Measurements from ENCODE around the gene ZNF534.

ZNF534 gene

DNA sequence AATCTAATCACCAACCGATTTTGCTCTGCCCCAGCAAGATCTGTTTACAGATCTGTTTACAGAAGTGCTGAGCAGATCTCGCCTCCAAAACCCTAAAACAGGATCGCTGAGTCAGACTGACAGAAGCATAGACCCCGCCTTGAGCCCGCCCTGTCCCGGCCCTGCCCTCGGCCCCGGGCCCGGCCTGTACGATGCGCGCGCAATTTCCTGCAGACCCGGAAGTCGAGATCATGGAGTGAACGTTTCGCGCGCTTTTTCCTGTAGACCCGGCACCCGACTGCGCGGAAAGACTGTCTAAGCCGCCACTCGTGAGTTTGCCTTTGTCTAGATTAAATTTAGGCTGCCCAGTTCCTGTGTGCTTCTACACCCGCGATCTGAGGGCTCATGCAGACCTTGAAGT lies at the start of gene ZNF534:
Gene ZNF534, plus strand, starts transcription at position 212 of the 400 bp plus-strand sequence. CDS start 2,327 bp downstream, outside the sequence.
- no peaks in the 10 kb centered on the region; the same call in 1 of the 2 replicates for H3K9me3 ChIP-seq (ENCODE audit: insufficient read depth, low read depth, low read length)
- no peak within 1 kb of the TSS for H2AFZ ChIP-seq (ENCODE audit: low read length)
- no peaks in the 10 kb centered on the region for H3K27me3 ChIP-seq (ENCODE audit: insufficient read depth, low read length, poor library complexity, severe bottlenecking)
- no peaks in the 10 kb centered on the region for H3K9me2 ChIP-seq (replicated peaks; ENCODE audit: low read depth, low read length)
- no peaks in the 10 kb centered on the region for H4K20me1 ChIP-seq (ENCODE audit: insufficient read depth, low read length, poor library complexity, severe bottlenecking)
- no peak within 1 kb of the TSS for H3K4me3 ChIP-seq (ENCODE audit: low read length, poor library complexity, severe bottlenecking)
- H3K9ac ChIP-seq (ENCODE audit: low read depth, low read length, poor library complexity, severe bottlenecking): no peak within 1 kb of the TSS
- no peaks in the 10 kb centered on the region for H3K4me1 ChIP-seq (ENCODE audit: insufficient read depth, low read length, poor library complexity, severe bottlenecking)
- no peaks in the 10 kb centered on the region for H3K36me3 ChIP-seq (ENCODE audit: insufficient read depth, low read length)
- TF ChIP-seq, protein P1, sequence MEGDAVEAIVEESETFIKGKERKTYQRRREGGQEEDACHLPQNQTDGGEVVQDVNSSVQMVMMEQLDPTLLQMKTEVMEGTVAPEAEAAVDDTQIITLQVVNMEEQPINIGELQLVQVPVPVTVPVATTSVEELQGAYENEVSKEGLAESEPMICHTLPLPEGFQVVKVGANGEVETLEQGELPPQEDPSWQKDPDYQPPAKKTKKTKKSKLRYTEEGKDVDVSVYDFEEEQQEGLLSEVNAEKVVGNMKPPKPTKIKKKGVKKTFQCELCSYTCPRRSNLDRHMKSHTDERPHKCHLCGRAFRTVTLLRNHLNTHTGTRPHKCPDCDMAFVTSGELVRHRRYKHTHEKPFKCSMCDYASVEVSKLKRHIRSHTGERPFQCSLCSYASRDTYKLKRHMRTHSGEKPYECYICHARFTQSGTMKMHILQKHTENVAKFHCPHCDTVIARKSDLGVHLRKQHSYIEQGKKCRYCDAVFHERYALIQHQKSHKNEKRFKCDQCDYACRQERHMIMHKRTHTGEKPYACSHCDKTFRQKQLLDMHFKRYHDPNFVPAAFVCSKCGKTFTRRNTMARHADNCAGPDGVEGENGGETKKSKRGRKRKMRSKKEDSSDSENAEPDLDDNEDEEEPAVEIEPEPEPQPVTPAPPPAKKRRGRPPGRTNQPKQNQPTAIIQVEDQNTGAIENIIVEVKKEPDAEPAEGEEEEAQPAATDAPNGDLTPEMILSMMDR (conservative IDR thresholded peaks at IDR 0.05; ENCODE audit: low read length): no peak
- no peak for TF ChIP-seq EZH2phosphoT487 (IDR thresholded peaks at IDR 0.05; ENCODE audit: borderline replicate concordance)
- no peaks in the 10 kb centered on the region for H3F3A ChIP-seq (ENCODE audit: low read depth)
- no peaks in the 10 kb centered on the region for H3K79me2 ChIP-seq (ENCODE audit: insufficient read depth, low read length)
- no peak within 1 kb of the TSS for H3K4me2 ChIP-seq (ENCODE audit: low read depth, low read length, poor library complexity, severe bottlenecking)

DNA sequence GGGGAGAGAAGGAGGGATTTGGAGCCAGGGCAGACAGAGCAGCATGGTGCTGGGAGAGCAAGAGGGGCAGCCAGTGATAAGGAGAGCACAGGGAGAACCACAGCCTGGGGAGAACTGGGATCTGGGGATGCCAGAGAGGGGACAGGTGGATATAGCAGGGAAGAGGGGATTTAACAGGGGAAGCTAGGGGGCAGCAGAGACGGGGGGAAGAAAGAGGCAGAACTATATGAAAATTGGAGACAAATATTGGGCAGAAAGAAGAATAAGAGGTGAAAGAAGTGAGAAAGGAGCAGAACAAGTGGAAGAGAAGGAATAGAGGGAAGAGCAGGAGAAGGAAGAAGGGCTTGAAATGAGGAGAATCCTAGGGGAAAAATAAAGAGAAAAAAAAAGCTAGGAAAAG lies 37.8 kb upstream of the ZNF534 start:
- H3K36me3 ChIP-seq (ENCODE audit: insufficient read depth, low read length): no peaks in the 10 kb centered on the region
- H3K27me3 ChIP-seq (ENCODE audit: insufficient read depth, low read length, poor library complexity, severe bottlenecking): no peaks in the 10 kb centered on the region
- no peaks in the 10 kb centered on the region for H4K20me1 ChIP-seq (ENCODE audit: insufficient read depth, low read length, poor library complexity, severe bottlenecking)
- no peak overlapping the region for H3K9ac ChIP-seq (ENCODE audit: low read depth, low read length, poor library complexity, severe bottlenecking)
- H3K4me2 ChIP-seq (ENCODE audit: low read depth, low read length, poor library complexity, severe bottlenecking): no peak overlapping the region
- no peak overlapping the region for H2AFZ ChIP-seq (ENCODE audit: low read length)
- TF ChIP-seq, protein P1 (conservative IDR thresholded peaks at IDR 0.05; ENCODE audit: low read length): peak; percentile 43
- no peak for TF ChIP-seq EZH2phosphoT487 (IDR thresholded peaks at IDR 0.05; ENCODE audit: borderline replicate concordance)
- no peaks in the 10 kb centered on the region for H3K9me2 ChIP-seq (replicated peaks; ENCODE audit: low read depth, low read length)
- H3F3A ChIP-seq (ENCODE audit: low read depth): no peaks in the 10 kb centered on the region
- H3K9me3 ChIP-seq (ENCODE audit: insufficient read depth, low read depth, low read length): no peaks in the 10 kb centered on the region; the same call in 1 of the 2 replicates
- H3K4me3 ChIP-seq (ENCODE audit: low read length, poor library complexity, severe bottlenecking): no peak overlapping the region
- no peaks in the 10 kb centered on the region for H3K4me1 ChIP-seq (ENCODE audit: insufficient read depth, low read length, poor library complexity, severe bottlenecking)
- H3K79me2 ChIP-seq (ENCODE audit: insufficient read depth, low read length): peaks cover 9% of the 10 kb centered on the region; the same call in 1 of the 2 replicates

DNA sequence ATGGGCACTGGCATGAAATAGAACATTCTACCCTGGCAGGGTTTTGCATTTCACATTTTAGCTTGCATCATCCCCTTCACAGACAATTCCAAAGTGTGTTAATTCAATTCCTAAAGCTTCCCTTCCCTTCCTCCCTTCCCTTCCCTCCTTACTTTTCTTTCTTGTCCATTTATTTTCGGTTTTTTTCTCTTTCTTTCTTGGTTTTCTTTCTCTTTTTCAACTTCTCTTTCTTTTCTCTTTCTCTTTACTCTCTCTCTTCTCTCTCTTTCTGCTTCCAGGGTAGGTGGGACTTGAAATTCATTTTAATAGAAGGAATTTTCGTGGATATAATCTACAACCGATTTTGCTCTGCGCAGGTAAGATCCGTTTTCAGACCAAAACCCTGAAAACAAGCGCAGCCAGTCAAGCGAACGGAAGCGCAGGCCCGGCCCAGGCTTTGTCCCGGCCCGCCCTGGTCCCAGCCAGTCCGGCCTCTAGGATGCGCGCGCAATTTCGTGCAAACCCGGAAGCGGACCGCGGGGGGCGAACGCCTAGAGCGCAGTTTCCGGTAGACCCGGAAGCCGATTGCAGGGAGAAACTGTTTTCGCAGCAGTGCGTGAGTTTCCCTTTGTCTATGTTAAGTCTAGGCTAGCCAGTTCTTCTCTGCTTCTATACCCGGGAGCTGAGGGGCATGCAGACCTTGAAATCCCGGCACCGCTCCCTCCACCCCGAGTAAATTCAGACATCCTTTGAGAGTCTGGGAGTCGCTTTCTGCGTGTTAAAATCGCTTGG lies 31.5 kb upstream of the ZNF534 start, which contains the start of gene ZNF528:
Gene ZNF528, plus strand, starts transcription at position 540 of the 771 bp plus-strand sequence. CDS start 4,165 bp downstream, outside the sequence.
- Histone ChIP-seq H3K9ac (ENCODE audit: low read depth, low read length, poor library complexity, severe bottlenecking) (peak within 1 kb of the TSS; percentile 90), H3K4me1 (ENCODE audit: insufficient read depth, low read length, poor library complexity, severe bottlenecking) (peaks cover 6% of the 10 kb centered on the region), H4K20me1 (ENCODE audit: insufficient read depth, low read length, poor library complexity, severe bottlenecking) (no peaks in the 10 kb centered on the region), H3K9me2 (replicated peaks; ENCODE audit: low read depth, low read length) (no peaks in the 10 kb centered on the region), H3K27me3 (ENCODE audit: insufficient read depth, low read length, poor library complexity, severe bottlenecking) (no peaks in the 10 kb centered on the region), H3K79me2 (ENCODE audit: insufficient read depth, low read length) (peaks cover 40% of the 10 kb centered on the region), H3K36me3 (ENCODE audit: insufficient read depth, low read length) (no peaks in the 10 kb centered on the region), H2AFZ (ENCODE audit: low read length) (peak within 1 kb of the TSS; percentile 56), H3F3A (ENCODE audit: low read depth) (no peaks in the 10 kb centered on the region), H3K4me3 (ENCODE audit: low read length, poor library complexity, severe bottlenecking) (peak within 1 kb of the TSS; percentile 80), H3K4me2 (ENCODE audit: low read depth, low read length, poor library complexity, severe bottlenecking) (peak within 1 kb of the TSS; percentile 74), H3K9me3 (ENCODE audit: insufficient read depth, low read depth, low read length) (no peaks in the 10 kb centered on the region)
- TF ChIP-seq, protein P1 (conservative IDR thresholded peaks at IDR 0.05; ENCODE audit: low read length): no peak
- no peak for TF ChIP-seq EZH2phosphoT487 (IDR thresholded peaks at IDR 0.05; ENCODE audit: borderline replicate concordance)
